ENCODE results near the gene ZNF474.

DNA sequence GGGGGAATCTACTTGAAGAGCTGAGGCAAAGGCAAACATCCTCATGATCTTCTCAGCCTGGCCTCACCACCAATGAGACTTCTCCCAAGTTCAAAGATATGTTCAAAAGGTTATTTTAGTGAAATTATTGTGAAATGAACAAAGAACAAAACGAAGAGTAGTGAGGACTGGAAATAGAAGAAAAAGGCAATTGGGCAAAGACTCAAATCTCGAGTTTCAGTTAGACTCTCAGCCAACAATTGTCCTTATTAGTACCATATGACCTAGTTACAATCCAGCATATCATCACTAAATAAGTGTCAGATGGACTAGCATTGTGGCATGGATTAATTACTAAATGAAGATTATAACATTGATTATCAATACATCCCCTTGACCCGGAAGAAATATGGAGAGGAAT is 9.0 kb downstream of the ZNF474 start:
- TF ChIP-seq ZNF707 (tag by site-specific recombination; IDR thresholded peaks at IDR 0.05), result no peak
- TF ChIP-seq ZNF658 (tag by site-specific recombination; IDR thresholded peaks at IDR 0.05), result no peak
- no peak for TF ChIP-seq ZFP3 (tag by site-specific recombination; IDR thresholded peaks at IDR 0.05; ENCODE audit: low read depth)
- TF ChIP-seq, protein P1, sequence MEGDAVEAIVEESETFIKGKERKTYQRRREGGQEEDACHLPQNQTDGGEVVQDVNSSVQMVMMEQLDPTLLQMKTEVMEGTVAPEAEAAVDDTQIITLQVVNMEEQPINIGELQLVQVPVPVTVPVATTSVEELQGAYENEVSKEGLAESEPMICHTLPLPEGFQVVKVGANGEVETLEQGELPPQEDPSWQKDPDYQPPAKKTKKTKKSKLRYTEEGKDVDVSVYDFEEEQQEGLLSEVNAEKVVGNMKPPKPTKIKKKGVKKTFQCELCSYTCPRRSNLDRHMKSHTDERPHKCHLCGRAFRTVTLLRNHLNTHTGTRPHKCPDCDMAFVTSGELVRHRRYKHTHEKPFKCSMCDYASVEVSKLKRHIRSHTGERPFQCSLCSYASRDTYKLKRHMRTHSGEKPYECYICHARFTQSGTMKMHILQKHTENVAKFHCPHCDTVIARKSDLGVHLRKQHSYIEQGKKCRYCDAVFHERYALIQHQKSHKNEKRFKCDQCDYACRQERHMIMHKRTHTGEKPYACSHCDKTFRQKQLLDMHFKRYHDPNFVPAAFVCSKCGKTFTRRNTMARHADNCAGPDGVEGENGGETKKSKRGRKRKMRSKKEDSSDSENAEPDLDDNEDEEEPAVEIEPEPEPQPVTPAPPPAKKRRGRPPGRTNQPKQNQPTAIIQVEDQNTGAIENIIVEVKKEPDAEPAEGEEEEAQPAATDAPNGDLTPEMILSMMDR (tag by site-specific recombination; IDR thresholded peaks at IDR 0.05), result no peak
- TF ChIP-seq, protein P2, sequence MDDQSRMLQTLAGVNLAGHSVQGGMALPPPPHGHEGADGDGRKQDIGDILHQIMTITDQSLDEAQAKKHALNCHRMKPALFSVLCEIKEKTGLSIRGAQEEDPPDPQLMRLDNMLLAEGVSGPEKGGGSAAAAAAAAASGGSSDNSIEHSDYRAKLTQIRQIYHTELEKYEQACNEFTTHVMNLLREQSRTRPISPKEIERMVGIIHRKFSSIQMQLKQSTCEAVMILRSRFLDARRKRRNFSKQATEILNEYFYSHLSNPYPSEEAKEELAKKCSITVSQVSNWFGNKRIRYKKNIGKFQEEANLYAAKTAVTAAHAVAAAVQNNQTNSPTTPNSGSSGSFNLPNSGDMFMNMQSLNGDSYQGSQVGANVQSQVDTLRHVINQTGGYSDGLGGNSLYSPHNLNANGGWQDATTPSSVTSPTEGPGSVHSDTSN (CRISPR knock-in tag; IDR thresholded peaks at IDR 0.05), result no peak
- no peak for TF ChIP-seq ZNF596 (tag by site-specific recombination; IDR thresholded peaks at IDR 0.05)
- TF ChIP-seq, protein P3, sequence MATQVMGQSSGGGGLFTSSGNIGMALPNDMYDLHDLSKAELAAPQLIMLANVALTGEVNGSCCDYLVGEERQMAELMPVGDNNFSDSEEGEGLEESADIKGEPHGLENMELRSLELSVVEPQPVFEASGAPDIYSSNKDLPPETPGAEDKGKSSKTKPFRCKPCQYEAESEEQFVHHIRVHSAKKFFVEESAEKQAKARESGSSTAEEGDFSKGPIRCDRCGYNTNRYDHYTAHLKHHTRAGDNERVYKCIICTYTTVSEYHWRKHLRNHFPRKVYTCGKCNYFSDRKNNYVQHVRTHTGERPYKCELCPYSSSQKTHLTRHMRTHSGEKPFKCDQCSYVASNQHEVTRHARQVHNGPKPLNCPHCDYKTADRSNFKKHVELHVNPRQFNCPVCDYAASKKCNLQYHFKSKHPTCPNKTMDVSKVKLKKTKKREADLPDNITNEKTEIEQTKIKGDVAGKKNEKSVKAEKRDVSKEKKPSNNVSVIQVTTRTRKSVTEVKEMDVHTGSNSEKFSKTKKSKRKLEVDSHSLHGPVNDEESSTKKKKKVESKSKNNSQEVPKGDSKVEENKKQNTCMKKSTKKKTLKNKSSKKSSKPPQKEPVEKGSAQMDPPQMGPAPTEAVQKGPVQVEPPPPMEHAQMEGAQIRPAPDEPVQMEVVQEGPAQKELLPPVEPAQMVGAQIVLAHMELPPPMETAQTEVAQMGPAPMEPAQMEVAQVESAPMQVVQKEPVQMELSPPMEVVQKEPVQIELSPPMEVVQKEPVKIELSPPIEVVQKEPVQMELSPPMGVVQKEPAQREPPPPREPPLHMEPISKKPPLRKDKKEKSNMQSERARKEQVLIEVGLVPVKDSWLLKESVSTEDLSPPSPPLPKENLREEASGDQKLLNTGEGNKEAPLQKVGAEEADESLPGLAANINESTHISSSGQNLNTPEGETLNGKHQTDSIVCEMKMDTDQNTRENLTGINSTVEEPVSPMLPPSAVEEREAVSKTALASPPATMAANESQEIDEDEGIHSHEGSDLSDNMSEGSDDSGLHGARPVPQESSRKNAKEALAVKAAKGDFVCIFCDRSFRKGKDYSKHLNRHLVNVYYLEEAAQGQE (tag by site-specific recombination; IDR thresholded peaks at IDR 0.05), result no peak
- TF ChIP-seq FEZF1 (tag by site-specific recombination; IDR thresholded peaks at IDR 0.05), result no peak
- TF ChIP-seq ZNF121 (tag by site-specific recombination; IDR thresholded peaks at IDR 0.05), result no peak
- TF ChIP-seq GLI2 (tag by site-specific recombination; IDR thresholded peaks at IDR 0.05; ENCODE audit: borderline replicate concordance, low read depth), result no peak
- no peak for TF ChIP-seq MYNN (tag by site-specific recombination; IDR thresholded peaks at IDR 0.05; ENCODE audit: borderline replicate concordance)
- TF ChIP-seq ZNF600 (tag by site-specific recombination; IDR thresholded peaks at IDR 0.05), result no peak
- no peak for TF ChIP-seq ZNF24 (tag by site-specific recombination; IDR thresholded peaks at IDR 0.05)

All from HEK293 (cell line).